Neutrophil (primary cell): Measurements from ENCODE around the gene CDKL2.

ENCODE experiments used
- H3K27ac ChIP-seq: fragments of 200-600 bp; sonication (generic); 2 replicates; pipeline ENCODE4 v1.5.1; 2016; ENCODE audit warnings: mild to moderate bottlenecking, moderate library complexity
- H3K27me3 ChIP-seq: fragments of 200-600 bp; sonication (generic); 2 replicates; pipeline ENCODE4 v1.6.0; 2016; ENCODE audit warnings: mild to moderate bottlenecking
- H3K36me3 ChIP-seq: fragments of 200-600 bp; sonication (generic); 2 replicates; pipeline ENCODE4 v1.5.1; 2017
- H3K4me1 ChIP-seq, 2 experiments: fragments of 200-600 bp in 1 of 2; sonication (generic) in 1 of 2; 1 replicate in 1 of 2; 2 replicates in 1 of 2; pipeline versions ENCODE4 v1.5.1 to v1.6.1; 2013 to 2016; ENCODE audit warnings: low read depth in 1 of 2, low read length in 1 of 2, mild to moderate bottlenecking in 1 of 2, moderate library complexity in 1 of 2; ENCODE audit not compliant: control insufficient read depth in 1 of 2, insufficient read depth in 1 of 2
- H3K4me3 ChIP-seq, 2 experiments: fragments of 200-600 bp in 1 of 2; sonication (generic) in 1 of 2; 1 replicate in 1 of 2; 2 replicates in 1 of 2; pipeline ENCODE4 v1.5.1; 2013 to 2016; ENCODE audit warnings: low read depth in 1 of 2, low read length in 1 of 2, mild to moderate bottlenecking in 1 of 2, moderate library complexity in 1 of 2
- H3K9me3 ChIP-seq: fragments of 200-600 bp; sonication (generic); 2 replicates; pipeline ENCODE4 v1.5.1; 2016
- TF ChIP-seq, protein P1 (sequence below): fragments of 200-600 bp; sonication (generic); IDR thresholded peaks from 2 replicates; pipeline ENCODE4 v1.5.1; 2016; ENCODE audit warnings: antibody characterized with exemption

Gene CDKL2

DNA sequence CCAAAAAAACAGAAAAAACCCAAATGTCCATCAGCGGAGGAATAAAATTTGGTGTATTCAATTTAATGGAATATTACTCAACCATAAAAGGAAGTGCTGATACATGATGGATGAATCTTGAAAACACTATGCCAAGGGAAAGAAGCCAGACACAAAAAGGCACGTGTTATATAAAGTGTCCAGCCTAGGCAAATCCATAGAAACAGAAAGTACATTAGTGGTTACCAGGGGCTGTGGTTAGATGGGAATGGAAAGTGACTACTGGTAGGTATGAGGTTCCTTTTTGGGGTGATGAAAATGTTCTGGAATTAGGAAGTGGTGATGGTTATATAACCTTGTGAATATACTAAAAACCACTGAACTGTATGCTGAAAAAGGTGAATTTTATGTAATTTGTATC, 3.5 kb upstream of the CDKL2 start:
- H3K27me3 ChIP-seq = peaks cover 9% of the 10 kb centered on the region
- H3K4me3 ChIP-seq = no peak overlapping the region
- no peaks in the 10 kb centered on the region for H3K9me3 ChIP-seq
- H3K27ac ChIP-seq = no peak overlapping the region
- TF ChIP-seq, protein P1, sequence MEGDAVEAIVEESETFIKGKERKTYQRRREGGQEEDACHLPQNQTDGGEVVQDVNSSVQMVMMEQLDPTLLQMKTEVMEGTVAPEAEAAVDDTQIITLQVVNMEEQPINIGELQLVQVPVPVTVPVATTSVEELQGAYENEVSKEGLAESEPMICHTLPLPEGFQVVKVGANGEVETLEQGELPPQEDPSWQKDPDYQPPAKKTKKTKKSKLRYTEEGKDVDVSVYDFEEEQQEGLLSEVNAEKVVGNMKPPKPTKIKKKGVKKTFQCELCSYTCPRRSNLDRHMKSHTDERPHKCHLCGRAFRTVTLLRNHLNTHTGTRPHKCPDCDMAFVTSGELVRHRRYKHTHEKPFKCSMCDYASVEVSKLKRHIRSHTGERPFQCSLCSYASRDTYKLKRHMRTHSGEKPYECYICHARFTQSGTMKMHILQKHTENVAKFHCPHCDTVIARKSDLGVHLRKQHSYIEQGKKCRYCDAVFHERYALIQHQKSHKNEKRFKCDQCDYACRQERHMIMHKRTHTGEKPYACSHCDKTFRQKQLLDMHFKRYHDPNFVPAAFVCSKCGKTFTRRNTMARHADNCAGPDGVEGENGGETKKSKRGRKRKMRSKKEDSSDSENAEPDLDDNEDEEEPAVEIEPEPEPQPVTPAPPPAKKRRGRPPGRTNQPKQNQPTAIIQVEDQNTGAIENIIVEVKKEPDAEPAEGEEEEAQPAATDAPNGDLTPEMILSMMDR = no peak
- no peaks in the 10 kb centered on the region for H3K36me3 ChIP-seq
- peaks cover 10 to 12% of the 10 kb centered on the region in 2 experiments for H3K4me1 ChIP-seq

DNA sequence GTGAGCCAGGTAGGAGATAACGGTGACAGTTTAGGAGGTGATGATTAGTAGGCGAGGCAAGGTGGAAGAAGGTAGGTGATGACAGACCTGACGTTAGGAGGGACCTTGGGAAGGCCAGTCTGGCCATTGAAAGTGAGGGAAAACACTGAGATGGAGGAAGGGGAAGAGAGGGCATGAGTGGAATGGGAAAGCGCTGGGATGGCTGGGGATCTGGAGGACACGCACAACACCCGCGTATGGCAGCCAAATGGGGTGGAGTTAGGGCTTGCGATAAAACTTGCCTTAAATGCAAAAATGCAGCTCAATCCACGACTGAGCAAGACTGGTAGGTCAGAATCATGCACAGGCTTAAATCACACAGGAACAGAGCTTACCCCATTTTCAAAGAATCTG, 605 bp upstream of the CDKL2 start:
- peaks cover 10% of the 10 kb centered on the region for H3K27me3 ChIP-seq
- H3K27ac ChIP-seq = no peak overlapping the region
- peaks cover 10 to 12% of the 10 kb centered on the region in 2 experiments for H3K4me1 ChIP-seq
- peak overlapping the region; percentile 66 to 69 for H3K4me3 ChIP-seq
- TF ChIP-seq, protein P1 = no peak
- H3K9me3 ChIP-seq = no peaks in the 10 kb centered on the region
- H3K36me3 ChIP-seq = no peaks in the 10 kb centered on the region

DNA sequence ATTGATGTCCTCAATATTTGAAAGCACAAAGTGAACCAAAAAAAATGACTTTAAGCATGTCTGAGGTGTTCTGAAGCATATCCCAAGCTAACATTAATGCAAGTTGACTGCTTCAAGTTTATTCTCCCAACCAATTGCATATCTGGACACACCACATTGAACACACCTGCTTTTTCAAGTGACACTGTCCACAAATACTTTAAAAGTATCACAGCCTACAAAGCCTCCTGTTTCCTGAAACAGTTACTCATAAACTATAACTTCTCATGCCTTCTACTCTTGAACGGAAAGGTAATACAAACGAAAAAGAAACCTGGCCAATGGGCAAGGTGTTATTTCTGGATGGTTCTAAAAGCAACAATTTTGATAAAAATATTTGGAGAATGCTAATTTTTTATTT, 1.1 kb downstream of the CDKL2 start:
- Histone ChIP-seq H3K4me3 (no peak overlapping the region), H3K27me3 (peaks cover 10% of the 10 kb centered on the region), H3K27ac (no peak overlapping the region), H3K36me3 (no peaks in the 10 kb centered on the region), H3K4me1 (peaks cover 10 to 12% of the 10 kb centered on the region in 2 experiments), H3K9me3 (no peaks in the 10 kb centered on the region)
- TF ChIP-seq, protein P1 = no peak

DNA sequence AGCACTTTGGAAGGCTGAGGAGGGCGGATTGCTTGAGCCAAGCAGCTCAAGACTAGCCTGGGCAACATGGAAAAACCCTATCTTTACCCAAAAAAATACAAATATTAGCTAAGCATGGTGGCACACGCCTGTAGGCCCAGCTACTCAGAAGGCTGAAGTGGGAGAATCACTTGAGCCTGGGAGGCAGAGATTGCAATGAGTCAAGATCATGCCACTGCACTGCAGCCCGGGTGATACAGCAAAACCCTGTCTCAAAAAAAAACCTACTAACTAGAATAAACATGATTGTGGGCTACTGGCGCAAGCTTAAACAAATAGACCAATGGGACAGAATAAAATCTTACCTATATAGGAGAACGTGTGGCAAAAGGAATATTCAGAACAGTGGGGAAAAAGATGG, 7.3 kb downstream of the CDKL2 start:
- TF ChIP-seq, protein P1 = no peak
- Histone ChIP-seq H3K9me3 (no peaks in the 10 kb centered on the region), H3K4me1 (no peaks in the 10 kb centered on the region), H3K36me3 (no peaks in the 10 kb centered on the region), H3K4me3 (no peak overlapping the region), H3K27me3 (no peaks in the 10 kb centered on the region), H3K27ac (no peak overlapping the region)

DNA sequence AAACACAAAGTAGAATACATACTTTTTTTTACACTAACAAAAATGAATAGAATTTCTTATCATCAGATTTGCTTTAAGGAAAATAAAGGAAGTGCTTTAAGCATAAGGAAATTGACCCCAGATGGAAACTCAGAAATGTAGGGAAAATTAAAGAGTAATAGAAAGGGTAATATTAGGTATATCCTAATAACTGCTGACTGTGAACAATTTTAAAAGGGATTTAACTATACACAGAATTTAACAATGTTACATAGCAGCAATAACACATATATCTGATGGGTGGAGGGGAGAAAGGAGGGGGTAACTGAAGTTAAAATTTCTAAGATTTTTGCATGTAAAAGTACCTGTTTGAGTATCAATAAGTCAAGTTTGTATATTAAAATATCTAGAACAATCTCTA, 8.6 kb downstream of the CDKL2 start:
- Histone ChIP-seq H3K27ac (no peak overlapping the region), H3K9me3 (no peaks in the 10 kb centered on the region), H3K4me3 (no peak overlapping the region), H3K36me3 (no peaks in the 10 kb centered on the region), H3K27me3 (no peaks in the 10 kb centered on the region), H3K4me1 (no peaks in the 10 kb centered on the region)
- TF ChIP-seq, protein P1 = no peak

DNA sequence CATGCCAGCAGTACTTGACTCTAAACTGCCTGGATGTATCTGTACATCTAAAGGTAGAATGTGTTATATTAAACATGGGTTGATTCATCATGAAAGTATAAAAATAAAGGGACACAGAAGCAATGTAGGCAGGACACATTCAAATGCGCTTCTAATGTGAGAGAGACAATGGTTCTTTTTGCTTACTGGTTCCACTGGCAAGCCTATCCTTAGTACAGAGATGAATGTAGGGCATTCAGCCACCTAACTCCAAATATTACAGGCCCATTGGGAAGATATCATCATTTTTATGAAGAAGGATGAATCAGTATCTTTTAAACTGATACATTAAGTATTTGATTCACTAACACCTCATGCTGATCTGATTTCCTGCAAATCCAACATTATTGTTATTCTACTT, 18.0 kb downstream of the CDKL2 start:
- Histone ChIP-seq H3K4me1 (no peaks in the 10 kb centered on the region), H3K36me3 (no peaks in the 10 kb centered on the region), H3K9me3 (no peaks in the 10 kb centered on the region), H3K27ac (no peak overlapping the region), H3K27me3 (no peaks in the 10 kb centered on the region), H3K4me3 (no peak overlapping the region)
- TF ChIP-seq, protein P1 = no peak
